Hindlimb muscle (tissue), 1 donor: Measurements from ENCODE around the gene TP53I13. TPM values are rescaled to one million over a fixed set of nuclear protein-coding genes. Genes with fewer than 3 reads are reported as not detected.

Source experiments
- DNase-seq: peaks from one replicate; pipeline ENCODE4 v3.0.0-alpha.2; 2013
- polyA plus RNA-seq: library from polyadenylated mRNA; unstranded; fragments of 120-200 nt; gene quantifications from one replicate; pipeline ENCODE4 v1.2.1, GENCODE V29; 2013; ENCODE audit not compliant: insufficient read length

Gene TP53I13
- polyA plus RNA-seq, 1 donor = 36.8 TPM

- DNase-seq = no peak
These were observed 13.2 kb downstream of the TP53I13 start for GRCh38 chr17:29581583-29582253.

GRCh38 chr17:29582254-29582765 is 13.8 kb downstream of the TP53I13 start:
- DNase-seq = no peak

- no peak for DNase-seq
These were observed 14.3 kb downstream of the TP53I13 start for GRCh38 chr17:29582772-29583171.

- DNase-seq = no peak
These were observed 15.1 kb downstream of the TP53I13 start for GRCh38 chr17:29583324-29584248.

- DNase-seq = no peak
These were observed 16.1 kb downstream of the TP53I13 start for GRCh38 chr17:29584452-29585079.

- DNase-seq = no peak
These were observed 16.7 kb downstream of the TP53I13 start for GRCh38 chr17:29585080-29585751.

GRCh38 chr17:29586676-29587469 is 18.4 kb downstream of the TP53I13 start:
- no peak for DNase-seq

GRCh38 chr17:29587591-29587990 is 19.1 kb downstream of the TP53I13 start:
- DNase-seq = no peak

- DNase-seq = no peak
These were observed 19.6 kb downstream of the TP53I13 start for GRCh38 chr17:29588017-29588561.

- no peak for DNase-seq
These were observed 20.3 kb downstream of the TP53I13 start for GRCh38 chr17:29588562-29589411.

GRCh38 chr17:29589524-29590410 is 21.3 kb downstream of the TP53I13 start, which contains the start of gene GIT1:
Gene GIT1 (minus strand): TSS chr17:29589648. CDS start chr17:29589378, 270 bp downstream.
- peak; percentile 92 for DNase-seq

- DNase-seq = no peak
These were observed 22.1 kb downstream of the TP53I13 start for GRCh38 chr17:29590411-29591145.

GRCh38 chr17:29591146-29591736 is 22.7 kb downstream of the TP53I13 start:
- DNase-seq = peak; percentile 80

- peak; percentile 90 for DNase-seq
These were observed 23.5 kb downstream of the TP53I13 start for GRCh38 chr17:29591737-29592608.

GRCh38 chr17:29592850-29593551 is 24.5 kb downstream of the TP53I13 start, which contains the start of gene ANKRD13B:
Gene ANKRD13B (plus strand): TSS chr17:29593132. CDS start chr17:29593622, 490 bp downstream.
- DNase-seq = no peak
